Colonic mucosa (tissue), 4 donors: ENCODE data around the gene HOXC12. TPM values are rescaled to one million over a fixed set of nuclear protein-coding genes. Genes with fewer than 3 reads are reported as not detected.

ENCODE experiments used
- DNase-seq: peaks from one replicate; pipeline ENCODE4 v3.0.0-alpha.2; 2020
- H3K27ac ChIP-seq: fragments of 200-600 bp; one replicate; pipeline ENCODE4 v1.8.0; 2021
- H3K27me3 ChIP-seq: fragments of 200-600 bp; one replicate; pipeline ENCODE4 v1.8.0; 2021
- H3K36me3 ChIP-seq: fragments of 200-600 bp; one replicate; pipeline ENCODE4 v1.8.0; 2021
- H3K4me1 ChIP-seq: fragments of 200-600 bp; one replicate; pipeline ENCODE4 v1.8.0; 2021; ENCODE audit warnings: mild to moderate bottlenecking
- H3K4me3 ChIP-seq: fragments of 200-600 bp; one replicate; pipeline ENCODE4 v1.8.0; 2021
- H3K9ac ChIP-seq, 2 donors: one replicate each; pipeline ENCODE4 v1.7.0; 2013; ENCODE audit warnings: control low read depth in 2 of 2, low read depth in 2 of 2, low read length in 2 of 2
- H3K9me3 ChIP-seq: fragments of 200-600 bp; one replicate; pipeline ENCODE4 v1.8.0; 2021
- CTCF ChIP-seq: fragments of 200-600 bp; IDR thresholded peaks from one replicate; pipeline ENCODE4 v1.8.0; 2022; ENCODE audit warnings: antibody characterized with exemption, mild to moderate bottlenecking
- intact Hi-C: fragments of 100-400 bp; cut with DNase I; formaldehyde crosslinking; loops from one replicate; pipeline ENCODE4 v1.14.1; 2022
- total RNA-seq, 2 donors: library from RNA; stranded (reverse); fragmentation: NEBNext Ultra II Directional in 1 of 2; extraction: Animal tissue kit (Norgen Biotek cat#: 25700) in 1 of 2; gene quantifications; one replicate each; pipeline ENCODE4 v1.2.1, GENCODE V29; 2021
- donor health status: healthy.
- donor health status: DM: no; HTN: no; CAD: no.
- donor health status: DM: no; HTN: no; CAD: no.

HOXC12 gene
- total RNA-seq, 2 donors from 2014 or later, result not detected

- Histone ChIP-seq H3K36me3 (no peaks in the 10 kb centered on the region), H3K27me3 (peaks cover 100% of the 10 kb centered on the region), H3K9me3 (no peaks in the 10 kb centered on the region), H3K27ac (no peak within 1 kb of the TSS), H3K9ac (peak within 1 kb of the TSS in 1 of 2 donors; percentile 59), H3K4me1 (peaks cover 5% of the 10 kb centered on the region), H3K4me3 (no peak within 1 kb of the TSS)
- no peak for TF ChIP-seq CTCF
- no peak for DNase-seq
- intact Hi-C loops, result loop anchor here (10.0 kb wide), 1 partner anchor 354 kb away; no protein-coding TSS in a partner anchor
These were observed 45.7 kb downstream of the HOXC12 start, which contains the start of gene HOXC9 for GRCh38 chr12:54000116-54001114. Gene HOXC9, plus strand, starts transcription at chr12:54000161. Its CDS starts 28 bp downstream, at chr12:54000189.

GRCh38 chr12:54001283-54002187 is 46.8 kb downstream of the HOXC12 start:
- Histone ChIP-seq H3K27me3 (peaks cover 100% of the 10 kb centered on the region), H3K27ac (no peak overlapping the region), H3K9ac (no peak overlapping the region), H3K36me3 (no peaks in the 10 kb centered on the region), H3K4me3 (no peak overlapping the region), H3K9me3 (no peaks in the 10 kb centered on the region), H3K4me1 (peaks cover 7% of the 10 kb centered on the region)
- intact Hi-C loops, result loop anchor here (10.0 kb wide), 1 partner anchor 353 kb away; no protein-coding TSS in a partner anchor
- DNase-seq, result no peak
- TF ChIP-seq CTCF, result no peak

GRCh38 chr12:54002278-54002914 is 47.7 kb downstream of the HOXC12 start:
- Histone ChIP-seq H3K27me3 (peaks cover 100% of the 10 kb centered on the region), H3K4me3 (no peak overlapping the region), H3K36me3 (no peaks in the 10 kb centered on the region), H3K27ac (no peak overlapping the region), H3K9ac (no peak overlapping the region), H3K4me1 (peaks cover 7% of the 10 kb centered on the region), H3K9me3 (no peaks in the 10 kb centered on the region)
- no peak for DNase-seq
- intact Hi-C loops, result loop anchor here (10.0 kb wide), 1 partner anchor 352 kb away; no protein-coding TSS in a partner anchor
- no peak for TF ChIP-seq CTCF

DNA sequence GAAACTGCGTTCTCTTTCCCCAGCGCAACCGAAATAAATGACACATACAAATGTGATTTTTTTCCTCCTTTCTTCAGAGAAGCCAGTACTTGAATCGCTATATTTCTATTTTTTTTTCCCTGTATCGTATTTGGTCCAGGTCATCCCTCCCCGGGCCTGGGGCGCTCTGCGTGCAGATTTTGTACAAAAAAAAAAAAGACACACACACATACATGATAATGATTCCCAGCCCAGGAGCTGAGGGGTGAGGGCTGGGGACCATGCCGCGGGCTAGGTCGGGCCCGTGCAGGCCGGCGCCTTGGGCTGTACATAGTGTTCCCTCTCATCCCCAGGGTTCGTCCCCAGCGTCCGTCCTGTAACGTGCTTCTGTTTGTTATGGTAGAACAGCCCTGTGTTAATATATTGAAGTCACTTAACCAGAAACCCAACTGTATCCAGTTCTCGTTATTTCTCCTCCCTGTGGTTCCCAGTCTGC is 48.2 kb downstream of the HOXC12 start:
- H3K27me3 ChIP-seq, result peaks cover 100% of the 10 kb centered on the region
- H3K27ac ChIP-seq, result no peak overlapping the region
- DNase-seq, result no peak
- no peak for TF ChIP-seq CTCF
- H3K9me3 ChIP-seq, result no peaks in the 10 kb centered on the region
- no peak overlapping the region for H3K4me3 ChIP-seq
- no peak overlapping the region for H3K9ac ChIP-seq
- intact Hi-C loops, result loop anchor here (10.0 kb wide), 1 partner anchor 352 kb away; no protein-coding TSS in a partner anchor
- peaks cover 7% of the 10 kb centered on the region for H3K4me1 ChIP-seq
- H3K36me3 ChIP-seq, result no peaks in the 10 kb centered on the region
